GM18505 (cell line): ENCODE results near the gene ZFP1.

Experiments used
- ATAC-seq: cut with Tn5 transposase; IDR thresholded peaks from one replicate; pipeline ENCODE4 v1.9.1; 2021; ENCODE audit not compliant: unreplicated experiment
- POLR2A ChIP-seq: IDR thresholded peaks from 4 replicates; pipeline ENCODE4 v1.6.1; 2011; ENCODE audit warnings: borderline replicate concordance; ENCODE audit not compliant: insufficient read depth, insufficient read length; ENCODE audit errors: extremely low read depth

ZFP1 gene

GRCh38 chr16:75148311-75149195, at the start of gene ZFP1:
TSS of gene ZFP1 (plus strand) at chr16:75148524. CDS start at chr16:75152952, 4,428 bp downstream.
- TF ChIP-seq POLR2A: peak; percentile 62
- ATAC-seq: peak; percentile 83

DNA sequence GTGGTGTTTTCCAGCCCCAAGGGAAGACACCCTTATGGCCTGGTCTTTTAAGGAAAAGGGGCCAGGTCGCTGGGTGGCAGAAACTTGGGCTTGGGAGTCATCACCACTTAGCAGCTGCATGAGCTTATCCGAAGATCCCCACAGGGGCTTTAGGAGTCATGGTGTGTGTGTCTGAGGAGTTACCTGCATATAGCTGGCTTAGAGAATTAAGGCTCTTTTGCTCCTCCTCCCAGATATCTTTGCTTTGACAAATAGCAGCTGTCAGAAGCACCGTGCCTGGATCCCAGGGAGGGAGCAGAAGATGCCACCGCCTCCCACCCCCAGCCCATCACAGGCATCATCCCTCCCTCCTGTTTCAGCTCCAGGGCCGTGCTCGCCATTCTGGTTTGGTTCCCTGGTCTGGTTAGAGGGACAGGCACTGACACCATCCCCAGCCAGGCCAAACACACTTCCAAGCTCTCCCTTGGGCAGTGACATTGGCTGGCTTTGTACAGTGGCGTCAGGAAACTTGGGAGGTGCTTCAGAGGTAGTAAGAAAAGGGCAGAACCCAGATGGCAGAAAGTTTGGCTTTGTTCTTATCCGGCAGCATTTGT, 49.2 kb upstream of the ZFP1 start:
- no peak for ATAC-seq
- no peak for TF ChIP-seq POLR2A

DNA sequence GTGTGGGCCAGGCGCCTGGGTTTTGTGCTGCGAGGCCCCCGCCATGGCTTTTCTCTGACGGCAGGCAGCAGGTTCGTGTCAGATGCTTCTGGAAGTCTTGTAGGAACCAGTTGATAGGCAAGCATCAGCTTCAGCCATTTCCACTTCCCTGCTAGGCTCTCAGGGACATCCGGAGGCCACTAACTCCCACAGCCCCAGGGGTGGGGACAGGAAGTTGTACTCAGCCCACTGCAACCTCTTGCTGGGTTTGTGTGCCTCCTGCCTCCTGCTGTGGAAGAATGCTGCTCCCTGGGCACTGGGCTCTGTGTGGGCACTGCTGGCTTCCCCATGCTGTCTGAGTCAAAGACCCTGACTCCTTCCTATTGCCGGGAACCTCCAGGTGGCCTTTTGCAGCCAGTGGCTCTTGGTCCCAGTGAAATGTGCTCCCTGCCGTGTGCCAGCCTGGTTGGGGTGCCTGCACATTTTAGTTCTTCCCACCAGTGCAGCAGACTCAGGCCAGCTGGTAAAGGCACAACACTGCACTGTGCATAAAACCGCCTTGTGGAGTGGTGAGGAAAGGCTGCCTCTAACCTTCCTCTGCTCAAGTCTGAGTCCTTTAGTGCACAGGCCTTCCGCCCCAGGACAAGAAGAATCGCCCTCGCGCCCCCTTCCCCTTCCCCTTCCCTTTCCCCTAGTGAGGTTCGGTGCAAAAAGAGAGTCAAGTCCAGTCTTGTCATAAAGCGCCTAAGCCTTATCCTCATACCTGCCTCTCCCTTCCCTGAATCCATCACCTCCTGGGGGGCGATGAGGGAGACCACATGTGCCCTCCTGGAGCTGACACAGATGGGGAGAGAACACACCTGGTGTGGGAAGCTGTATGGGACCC, 48.4 kb upstream of the ZFP1 start:
- peak; percentile 46 for ATAC-seq
- no peak for TF ChIP-seq POLR2A

DNA sequence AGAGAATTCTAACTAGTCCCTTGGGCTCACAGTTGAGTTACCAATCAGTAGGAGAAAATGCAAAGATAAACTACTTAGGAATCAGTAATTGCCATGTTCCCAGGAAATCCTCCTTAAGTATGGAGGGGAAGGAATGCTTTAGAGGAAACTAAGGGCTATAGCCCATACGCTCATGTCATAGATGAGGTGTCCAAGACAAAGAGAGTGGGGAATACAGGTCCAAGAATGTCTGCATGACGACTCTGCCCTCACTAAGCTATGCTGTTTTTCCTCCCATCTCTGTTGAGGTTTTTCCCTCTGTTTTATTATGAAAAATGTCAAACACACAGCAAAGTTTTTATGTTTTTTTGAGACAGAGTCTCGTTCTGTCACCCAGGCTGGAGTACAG, 47.7 kb upstream of the ZFP1 start:
- no peak for ATAC-seq
- TF ChIP-seq POLR2A: no peak

DNA sequence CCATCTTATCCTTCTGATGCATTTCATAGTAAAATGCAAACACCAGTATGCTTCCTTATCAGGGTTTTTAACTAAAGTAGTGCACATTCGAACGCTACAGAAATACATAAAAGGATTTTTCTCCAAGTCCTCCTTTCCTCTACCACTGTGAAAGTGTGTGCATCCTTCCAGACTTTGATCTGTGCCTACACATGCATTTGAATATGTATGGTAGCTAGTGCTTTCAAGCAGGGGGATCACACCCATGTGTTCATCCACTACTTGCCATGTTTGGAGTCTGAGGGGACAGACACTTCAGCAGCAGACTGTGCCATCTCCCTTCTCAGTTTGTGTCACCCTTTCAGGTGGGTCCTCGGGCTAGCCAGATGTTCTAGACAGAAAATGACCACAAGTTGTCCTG, 46.7 kb upstream of the ZFP1 start:
- TF ChIP-seq POLR2A: no peak
- ATAC-seq: no peak

DNA sequence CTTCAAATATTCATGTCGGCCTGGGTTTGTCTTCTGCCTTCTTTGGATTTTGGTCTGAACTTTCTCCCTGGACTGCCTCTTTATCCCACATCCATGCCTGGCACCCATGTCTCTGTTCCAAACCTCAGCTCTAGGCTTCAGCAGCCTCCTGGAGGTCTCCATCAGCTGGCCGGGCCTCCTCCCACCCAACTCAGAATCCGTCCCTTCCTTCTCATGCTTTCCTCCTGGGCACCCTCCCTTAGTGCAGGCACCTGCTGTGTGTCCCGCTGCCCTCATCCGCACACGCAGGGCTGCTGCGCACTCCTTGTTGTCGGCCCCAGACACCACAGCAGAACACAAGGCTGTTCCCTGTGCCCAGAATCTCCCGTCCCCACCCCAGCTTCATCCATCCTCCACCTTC, 45.7 kb upstream of the ZFP1 start:
- no peak for ATAC-seq
- no peak for TF ChIP-seq POLR2A

DNA sequence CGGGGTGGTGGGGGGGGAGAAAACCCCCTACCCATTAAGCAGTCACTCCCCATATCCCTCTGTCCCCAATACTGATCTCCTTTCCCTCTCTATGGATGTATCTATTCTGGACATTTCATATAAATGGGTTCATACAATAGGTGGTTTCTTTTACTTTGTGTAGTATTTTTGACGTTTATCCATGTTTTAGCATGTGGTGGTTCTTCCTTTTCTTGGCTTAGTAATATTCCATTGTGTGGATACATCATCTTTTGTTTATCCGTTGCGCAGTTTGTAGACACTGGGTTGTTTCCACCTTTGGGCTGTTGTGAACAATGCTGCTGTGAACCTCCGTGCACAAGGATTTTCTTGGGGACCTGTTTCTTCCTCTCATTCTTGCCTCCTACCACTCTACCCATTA, 44.3 kb upstream of the ZFP1 start:
- no peak for TF ChIP-seq POLR2A
- no peak for ATAC-seq

DNA sequence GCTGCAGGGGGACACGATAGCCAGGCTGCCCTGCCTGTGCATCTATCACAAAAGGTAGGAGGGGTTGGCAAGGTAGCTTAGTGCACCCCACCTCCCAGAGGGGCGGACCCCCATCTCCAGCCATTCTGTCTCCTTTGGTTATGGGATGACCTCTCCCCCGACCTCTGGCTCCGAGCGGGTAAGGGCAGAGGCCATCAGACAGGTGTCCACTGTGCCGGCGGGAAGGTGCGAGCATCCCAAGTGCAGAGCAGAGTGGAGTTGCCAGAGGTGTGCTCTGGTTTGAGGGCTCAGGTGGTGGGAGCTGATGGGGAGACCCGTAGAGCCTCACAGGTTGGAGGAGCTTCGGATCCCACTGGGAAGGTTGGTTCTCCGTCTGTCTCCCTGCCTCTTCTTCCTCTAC, 43.5 kb upstream of the ZFP1 start:
- no peak for ATAC-seq
- no peak for TF ChIP-seq POLR2A

GRCh38 chr16:75105306-75106061, 42.8 kb upstream of the ZFP1 start:
- no peak for TF ChIP-seq POLR2A
- no peak for ATAC-seq

- TF ChIP-seq POLR2A: no peak
- no peak for ATAC-seq
Observed at GRCh38 chr16:75106351-75107274, 41.7 kb upstream of the ZFP1 start.

DNA sequence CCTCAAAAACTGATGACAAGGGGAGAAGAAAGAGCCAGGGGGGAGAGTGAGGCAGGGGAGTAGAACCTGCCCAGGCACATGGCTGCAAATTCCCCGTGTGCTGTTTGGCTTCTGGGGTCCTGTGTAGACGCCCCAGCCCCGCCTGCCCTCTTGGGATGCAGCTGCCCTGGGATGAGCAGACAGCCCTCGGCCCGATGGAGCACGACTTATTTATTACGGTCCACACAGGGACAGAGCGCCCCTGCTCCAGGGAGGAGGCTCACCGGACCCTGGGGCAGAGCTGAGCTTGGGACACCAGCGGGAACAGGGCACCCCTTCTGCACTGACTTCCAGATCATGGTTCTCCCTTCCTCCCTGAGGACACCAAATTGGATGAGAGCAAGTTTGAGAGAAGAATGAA, 40.8 kb upstream of the ZFP1 start:
- TF ChIP-seq POLR2A: no peak
- no peak for ATAC-seq
